H7 (cell line): ENCODE measurements around the gene DCUN1D2. TPM values are rescaled to one million over a fixed set of nuclear protein-coding genes. Genes with fewer than 3 reads are reported as not detected.
"Not testable (repeated sequence)": the region's sequence is repeated elsewhere in the genome, so short reads cannot be mapped to it uniquely, and the experiment has no call there.

ENCODE experiments used
- DNase-seq: peaks from one replicate; pipeline ENCODE4 v3.0.0; 2012
- H3K27me3 ChIP-seq: 2 replicates; pipeline ENCODE4 v1.6.0; 2011; ENCODE audit warnings: mild to moderate bottlenecking, low read length; ENCODE audit not compliant: control insufficient read depth, insufficient read depth
- H3K36me3 ChIP-seq: replicated peaks from 2 replicates; pipeline ENCODE4 v1.5.1; 2011; ENCODE audit warnings: low read length; ENCODE audit not compliant: control insufficient read depth, insufficient read depth
- H3K4me3 ChIP-seq: 2 replicates; pipeline ENCODE4 v1.5.1; 2011; ENCODE audit warnings: low read depth, mild to moderate bottlenecking, control low read depth, low read length, moderate library complexity; ENCODE audit not compliant: insufficient read depth
- total RNA-seq: library from RNA; depleted of rRNA; stranded (reverse); fragments of >200 nt; shearing (Covaris generic); gene quantifications from 2 replicates; pipeline ENCODE4 v1.2.3, GENCODE V29; 2014

The DCUN1D2 gene
- total RNA-seq, 1 experiment from 2014 or later: 15.5 TPM

GRCh38 chr13:113471844-113472243 is 18.7 kb downstream of the DCUN1D2 start:
- no peak for DNase-seq
- peaks cover 12% of the 10 kb centered on the region for H3K36me3 ChIP-seq
- no peaks in the 10 kb centered on the region for H3K27me3 ChIP-seq
- H3K4me3 ChIP-seq: no peak overlapping the region

DNA sequence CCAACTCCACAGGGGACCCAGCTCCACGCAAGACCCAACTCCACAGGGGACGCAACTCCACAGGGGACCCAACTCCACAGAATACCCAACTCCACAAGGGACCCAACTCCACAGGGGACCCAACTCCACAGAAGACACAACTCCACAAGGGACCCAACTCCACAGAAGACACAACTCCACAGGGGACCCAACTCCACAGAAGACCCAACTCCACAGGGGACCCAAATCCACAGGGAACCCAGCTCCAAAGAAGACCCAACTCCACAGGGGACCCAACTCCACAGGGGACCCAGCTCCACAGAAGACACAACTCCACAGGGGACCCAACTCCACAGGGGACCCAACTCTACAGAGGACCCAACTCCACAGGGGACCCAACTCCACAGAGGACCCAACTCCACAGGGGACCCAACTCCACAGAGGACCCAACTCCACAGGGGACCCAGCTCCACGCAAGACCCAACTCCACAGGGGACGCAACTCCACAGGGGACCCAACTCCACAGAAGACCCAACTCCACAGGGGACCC is 19.8 kb downstream of the DCUN1D2 start:
- H3K27me3 ChIP-seq, H3K4me3 ChIP-seq, H3K36me3 ChIP-seq, DNase-seq: not testable (repeated sequence)

GRCh38 chr13:113470073-113470472 is 20.4 kb downstream of the DCUN1D2 start:
- Histone ChIP-seq H3K36me3 (peaks cover 6% of the 10 kb centered on the region), H3K4me3 (no peak overlapping the region), H3K27me3 (no peaks in the 10 kb centered on the region)
- no peak for DNase-seq

DNA sequence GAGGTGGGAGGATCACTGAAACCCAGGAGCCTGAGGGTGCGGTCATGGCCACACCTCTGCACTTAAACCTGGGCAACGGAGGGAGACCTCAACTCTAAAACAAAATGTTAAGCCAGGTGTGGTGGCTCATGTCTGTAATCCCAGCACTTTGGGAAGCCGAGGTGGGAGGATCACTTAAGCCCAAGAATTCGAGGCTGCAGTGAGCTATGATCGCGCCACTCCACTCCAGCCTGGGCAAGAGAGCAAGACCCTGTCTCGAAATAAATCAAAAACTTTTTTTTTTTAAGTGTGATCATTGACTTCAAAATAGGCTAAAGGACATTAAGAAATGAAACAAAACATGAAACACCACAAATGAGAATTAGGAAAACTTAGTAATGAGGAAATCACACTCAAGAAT is 20.9 kb downstream of the DCUN1D2 start:
- DNase-seq: no peak
- no peak overlapping the region for H3K4me3 ChIP-seq
- H3K27me3 ChIP-seq: no peaks in the 10 kb centered on the region
- H3K36me3 ChIP-seq: peaks cover 4% of the 10 kb centered on the region

GRCh38 chr13:113468472-113469201 is 21.9 kb downstream of the DCUN1D2 start:
- H3K4me3 ChIP-seq: no peak overlapping the region
- peak; percentile 81 for DNase-seq
- H3K27me3 ChIP-seq: no peaks in the 10 kb centered on the region
- peaks cover 1% of the 10 kb centered on the region for H3K36me3 ChIP-seq

DNA sequence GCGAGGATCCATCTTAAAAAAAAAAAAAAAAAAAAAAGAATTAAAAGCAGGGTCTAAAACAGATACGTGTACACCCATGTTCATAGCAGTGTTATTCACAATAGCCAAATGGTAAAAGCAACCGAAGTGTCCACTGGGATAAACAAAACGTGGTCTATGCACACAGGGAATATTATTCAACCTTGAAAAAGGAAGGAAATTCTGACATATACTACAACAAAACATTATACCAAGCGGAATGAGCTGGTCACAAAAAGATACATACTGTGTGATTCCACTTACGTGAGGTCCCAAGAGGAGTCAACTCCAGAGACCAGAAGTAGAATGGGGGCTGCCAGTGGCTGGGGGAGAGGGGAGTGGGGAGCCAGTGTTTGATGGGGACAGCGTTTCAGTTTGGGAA is 22.5 kb downstream of the DCUN1D2 start:
- DNase-seq: no peak
- H3K36me3 ChIP-seq: peaks cover 1% of the 10 kb centered on the region
- no peak overlapping the region for H3K4me3 ChIP-seq
- no peaks in the 10 kb centered on the region for H3K27me3 ChIP-seq

GRCh38 chr13:113466383-113466782 is 24.1 kb downstream of the DCUN1D2 start:
- Histone ChIP-seq H3K4me3 (no peak overlapping the region), H3K27me3 (no peaks in the 10 kb centered on the region), H3K36me3 (peaks cover 1% of the 10 kb centered on the region)
- DNase-seq: no peak

DNA sequence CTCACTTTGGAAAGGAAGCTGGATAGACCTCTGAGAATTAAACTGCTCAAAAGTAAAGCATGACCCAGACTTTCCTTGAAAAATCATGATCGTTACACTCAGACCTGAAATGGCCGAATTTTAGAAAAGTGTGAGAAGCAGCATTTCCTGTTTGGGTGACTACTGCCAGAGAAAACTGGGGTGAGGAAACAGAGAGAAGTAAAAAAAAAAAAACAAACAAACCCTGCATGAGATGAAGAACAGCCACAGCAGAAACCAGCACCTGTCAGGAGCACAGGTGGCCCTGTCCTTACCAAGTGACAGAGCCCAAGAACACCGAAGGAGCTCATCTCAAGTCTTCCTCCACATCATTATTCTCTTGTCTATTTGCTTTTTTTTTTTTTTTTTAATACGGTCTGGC is 25.2 kb downstream of the DCUN1D2 start:
- H3K27me3 ChIP-seq: no peaks in the 10 kb centered on the region
- DNase-seq: no peak
- H3K4me3 ChIP-seq: no peak overlapping the region
- H3K36me3 ChIP-seq: peaks cover 7% of the 10 kb centered on the region

GRCh38 chr13:113464476-113464875 is 26.0 kb downstream of the DCUN1D2 start:
- no peaks in the 10 kb centered on the region for H3K27me3 ChIP-seq
- H3K36me3 ChIP-seq: peaks cover 13% of the 10 kb centered on the region
- no peak for DNase-seq
- no peak overlapping the region for H3K4me3 ChIP-seq

DNA sequence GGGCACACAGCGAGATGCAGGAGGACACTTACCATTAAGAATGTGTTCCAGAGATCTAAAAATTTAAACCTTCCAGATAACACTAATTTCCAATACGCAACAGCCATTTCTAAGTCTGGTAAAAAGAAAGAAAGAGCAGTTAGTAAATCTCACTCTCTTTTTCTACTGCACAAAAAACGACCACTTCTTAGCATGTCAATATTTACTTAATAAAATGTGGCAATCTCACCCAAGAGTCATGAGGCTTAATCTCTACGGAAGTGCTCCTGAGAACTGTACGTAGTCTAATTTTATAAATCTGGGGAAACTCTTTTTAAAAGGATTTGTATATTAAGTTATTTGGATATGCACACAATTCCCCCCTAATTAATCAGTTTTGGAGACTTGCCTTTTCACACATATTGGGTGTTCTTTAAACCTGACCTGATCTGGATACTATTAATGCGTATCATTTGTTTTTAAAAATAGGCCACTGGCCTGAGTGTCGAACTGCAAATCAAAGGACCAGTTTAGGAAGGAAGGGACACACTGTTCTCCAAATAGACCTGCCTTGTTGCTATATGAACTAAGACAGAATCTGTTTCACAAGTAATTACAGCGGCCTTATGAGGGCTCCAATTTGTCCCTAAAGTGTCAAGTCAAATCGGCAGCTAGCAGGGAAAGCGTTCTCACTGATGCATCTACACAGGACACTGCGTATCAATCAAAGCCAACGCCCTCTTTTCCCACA is 29.3 kb downstream of the DCUN1D2 start:
- Histone ChIP-seq H3K36me3 (peaks cover 24% of the 10 kb centered on the region), H3K27me3 (no peaks in the 10 kb centered on the region), H3K4me3 (no peak overlapping the region)
- no peak for DNase-seq

- peak; percentile 26 for DNase-seq
- Histone ChIP-seq H3K27me3 (no peaks in the 10 kb centered on the region), H3K4me3 (no peak overlapping the region), H3K36me3 (peaks cover 25% of the 10 kb centered on the region)
Observed at GRCh38 chr13:113460599-113460998, 29.9 kb downstream of the DCUN1D2 start.

DNA sequence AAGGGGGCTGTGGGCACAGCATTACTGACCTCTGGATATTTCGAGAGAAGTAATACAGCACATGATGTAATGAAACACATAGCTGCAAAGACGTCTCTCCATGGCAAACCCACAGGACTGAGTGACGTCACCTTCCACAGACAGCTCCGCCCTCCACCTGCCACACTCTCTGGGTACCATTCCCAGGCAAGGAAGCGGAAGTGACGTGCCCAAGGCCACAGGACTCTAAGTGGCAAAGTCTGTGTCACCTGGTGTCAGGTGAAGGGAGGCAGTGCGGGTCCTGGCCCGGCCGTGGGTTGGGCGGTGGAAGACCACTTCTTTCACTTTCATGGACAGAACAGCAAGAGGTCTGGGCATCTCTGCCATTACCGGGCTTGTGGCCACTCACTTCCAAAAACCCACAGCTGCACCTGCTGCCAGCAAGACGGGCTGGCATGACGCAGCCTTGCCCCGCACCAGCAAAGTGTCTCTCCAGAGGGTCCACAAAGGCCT is 30.4 kb downstream of the DCUN1D2 start:
- H3K4me3 ChIP-seq: no peak overlapping the region
- H3K36me3 ChIP-seq: peaks cover 25% of the 10 kb centered on the region
- no peak for DNase-seq

DNA sequence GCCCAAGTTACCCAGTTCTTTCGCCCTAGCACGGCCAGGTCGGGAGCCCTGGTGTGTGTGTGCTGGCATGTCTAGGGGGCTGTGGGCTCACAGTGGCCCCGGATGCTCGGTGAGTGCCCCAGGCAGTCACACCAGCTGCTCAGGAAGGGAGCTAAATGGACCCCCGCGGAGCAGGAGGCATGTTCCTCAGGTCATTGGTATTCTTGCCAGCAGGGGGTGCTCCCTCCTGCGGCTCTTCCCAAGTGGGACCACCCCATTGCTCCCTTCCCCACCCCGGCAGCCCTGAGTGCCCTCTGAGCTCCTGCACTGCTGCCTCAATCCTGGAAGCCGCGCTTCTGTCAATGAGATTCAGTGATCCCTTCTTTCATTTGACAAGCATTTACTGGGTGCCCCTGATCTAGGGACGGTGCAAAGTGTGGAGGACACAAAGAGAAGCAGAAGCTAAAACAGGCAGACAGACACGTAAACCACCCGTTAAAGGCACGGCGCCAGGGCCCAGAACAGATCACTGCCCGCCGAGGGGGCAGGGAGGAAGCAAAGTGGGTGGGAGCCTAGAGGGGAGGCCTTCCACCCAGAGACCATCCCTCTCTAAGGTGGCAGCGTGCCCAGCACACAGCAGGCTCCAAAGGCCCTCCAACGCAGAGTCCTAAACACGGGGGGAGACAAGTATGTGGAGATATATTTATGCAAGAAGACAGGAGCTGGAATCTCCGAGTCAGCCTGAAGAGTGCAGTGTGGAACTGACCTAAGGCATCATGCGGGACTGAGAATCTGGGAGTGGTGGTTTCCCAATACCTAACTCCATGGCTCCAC is 32.1 kb downstream of the DCUN1D2 start:
- Histone ChIP-seq H3K27me3 (no peaks in the 10 kb centered on the region), H3K36me3 (peaks cover 23% of the 10 kb centered on the region), H3K4me3 (no peak overlapping the region)
- peak; percentile 79 for DNase-seq

More for the DNA sequence above, 30.4 kb downstream of the DCUN1D2 start:
- H3K27me3 ChIP-seq: no peaks in the 10 kb centered on the region

GRCh38 chr13:113457510-113457909 is 33.0 kb downstream of the DCUN1D2 start:
- H3K4me3 ChIP-seq: no peak overlapping the region
- peaks cover 23% of the 10 kb centered on the region for H3K36me3 ChIP-seq
- peak; percentile 67 for DNase-seq
- no peaks in the 10 kb centered on the region for H3K27me3 ChIP-seq
